Measurements from ENCODE around the gene NEB.

- TF ChIP-seq CTCF (conservative IDR thresholded peaks at IDR 0.05; ENCODE audit: low read length), result no peak
- no peak for TF ChIP-seq EZH2phosphoT487 (IDR thresholded peaks at IDR 0.05; ENCODE audit: borderline replicate concordance)
Measured at GRCh38 chr2:151525821-151526373, 208.4 kb downstream of the NEB start.

Data from Loucy (cell line).